K562 (cell line): ENCODE measurements around the gene RPUSD1.

Source experiments
- PPARD ChIP-seq: fragments of 250-450 bp; sonication (Bioruptor Pico); IDR thresholded peaks from 2 replicates; pipeline ENCODE4 v1.8.0; 2022; ENCODE audit warnings: inconsistent platforms, mild to moderate bottlenecking, moderate library complexity
- ZNF766 ChIP-seq: fragments of 200-800 bp; sonication (Bioruptor generic); conservative IDR thresholded peaks from 2 replicates; pipeline ENCODE4 v1.6.1; 2016; ENCODE audit warnings: missing genetic modification characterization, missing compliant biosample characterization
- TF ChIP-seq, protein P1 (sequence below): sonication (generic); formaldehyde crosslinking; IDR thresholded peaks from 2 replicates; pipeline ENCODE4 v1.9.0; 2022; ENCODE audit warnings: mild to moderate bottlenecking, missing genetic modification reagents
- TF ChIP-seq, protein P2 (sequence below), 2 experiments: fragments of 450-650 bp in 1 of 2; IDR thresholded peaks; 2 replicates each; pipeline ENCODE4 v1.6.1; 2011 to 2017; ENCODE audit warnings: low read depth in 2 of 2, antibody characterized with exemption in 1 of 2, borderline replicate concordance in 1 of 2, low read length in 1 of 2, mild to moderate bottlenecking in 1 of 2, mixed read lengths in 1 of 2; ENCODE audit not compliant: control insufficient read depth in 1 of 2

DNA sequence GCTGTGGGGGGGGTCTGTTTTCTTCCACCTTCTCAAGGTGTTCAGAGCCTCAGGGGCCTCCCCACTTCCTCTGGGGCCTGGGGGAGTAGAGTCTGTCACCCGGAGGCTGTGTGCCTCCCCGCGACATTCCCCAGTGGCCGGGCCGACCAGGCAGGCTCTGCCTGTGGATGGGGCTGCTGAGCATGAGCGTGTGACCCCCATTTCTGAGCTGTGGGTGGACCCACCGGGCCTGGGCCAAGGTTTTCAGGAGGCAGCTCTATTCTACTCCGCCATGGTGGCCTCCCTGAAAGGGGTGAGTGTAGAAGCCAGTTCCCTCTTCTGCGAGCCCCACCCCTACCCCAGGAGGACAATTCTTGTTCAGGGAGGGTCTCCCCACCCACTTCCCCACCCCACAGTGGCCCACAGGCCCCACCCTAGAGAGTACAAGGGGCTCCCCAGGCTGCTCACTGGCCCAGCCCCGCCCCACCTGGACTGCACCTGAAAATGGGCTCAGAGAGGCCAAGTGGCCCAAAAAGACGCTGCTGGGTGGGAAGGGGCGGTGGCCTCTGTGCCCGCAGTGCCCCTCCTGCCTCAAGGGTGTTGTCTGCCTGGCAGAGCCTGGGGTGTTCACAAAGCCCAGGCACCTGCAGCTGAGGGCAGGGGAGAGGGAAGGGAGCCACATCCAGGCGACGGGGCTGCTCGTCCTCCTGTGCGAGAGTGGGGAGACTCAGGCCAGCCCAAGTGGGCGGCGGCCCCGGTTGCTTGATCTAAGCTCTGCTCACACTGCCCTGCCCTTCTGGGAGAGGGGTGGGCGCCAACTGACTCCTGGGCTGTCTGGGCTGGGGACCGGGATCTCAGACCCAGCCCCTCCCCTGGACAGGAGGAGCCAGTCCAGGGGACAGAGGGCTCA is 26.3 kb downstream of the RPUSD1 start:
- TF ChIP-seq ZNF766 (CRISPR knock-in tag) (no peak), PPARD (CRISPR knock-in tag) (no peak)
- TF ChIP-seq, protein P1, sequence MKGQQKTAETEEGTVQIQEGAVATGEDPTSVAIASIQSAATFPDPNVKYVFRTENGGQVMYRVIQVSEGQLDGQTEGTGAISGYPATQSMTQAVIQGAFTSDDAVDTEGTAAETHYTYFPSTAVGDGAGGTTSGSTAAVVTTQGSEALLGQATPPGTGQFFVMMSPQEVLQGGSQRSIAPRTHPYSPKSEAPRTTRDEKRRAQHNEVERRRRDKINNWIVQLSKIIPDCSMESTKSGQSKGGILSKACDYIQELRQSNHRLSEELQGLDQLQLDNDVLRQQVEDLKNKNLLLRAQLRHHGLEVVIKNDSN, result no peak
- TF ChIP-seq, protein P2, sequence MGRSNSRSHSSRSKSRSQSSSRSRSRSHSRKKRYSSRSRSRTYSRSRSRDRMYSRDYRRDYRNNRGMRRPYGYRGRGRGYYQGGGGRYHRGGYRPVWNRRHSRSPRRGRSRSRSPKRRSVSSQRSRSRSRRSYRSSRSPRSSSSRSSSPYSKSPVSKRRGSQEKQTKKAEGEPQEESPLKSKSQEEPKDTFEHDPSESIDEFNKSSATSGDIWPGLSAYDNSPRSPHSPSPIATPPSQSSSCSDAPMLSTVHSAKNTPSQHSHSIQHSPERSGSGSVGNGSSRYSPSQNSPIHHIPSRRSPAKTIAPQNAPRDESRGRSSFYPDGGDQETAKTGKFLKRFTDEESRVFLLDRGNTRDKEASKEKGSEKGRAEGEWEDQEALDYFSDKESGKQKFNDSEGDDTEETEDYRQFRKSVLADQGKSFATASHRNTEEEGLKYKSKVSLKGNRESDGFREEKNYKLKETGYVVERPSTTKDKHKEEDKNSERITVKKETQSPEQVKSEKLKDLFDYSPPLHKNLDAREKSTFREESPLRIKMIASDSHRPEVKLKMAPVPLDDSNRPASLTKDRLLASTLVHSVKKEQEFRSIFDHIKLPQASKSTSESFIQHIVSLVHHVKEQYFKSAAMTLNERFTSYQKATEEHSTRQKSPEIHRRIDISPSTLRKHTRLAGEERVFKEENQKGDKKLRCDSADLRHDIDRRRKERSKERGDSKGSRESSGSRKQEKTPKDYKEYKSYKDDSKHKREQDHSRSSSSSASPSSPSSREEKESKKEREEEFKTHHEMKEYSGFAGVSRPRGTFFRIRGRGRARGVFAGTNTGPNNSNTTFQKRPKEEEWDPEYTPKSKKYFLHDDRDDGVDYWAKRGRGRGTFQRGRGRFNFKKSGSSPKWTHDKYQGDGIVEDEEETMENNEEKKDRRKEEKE (IDR thresholded peaks at IDR 0.05; ENCODE audit: borderline replicate concordance in 1 of 2, control insufficient read depth in 1 of 2, low read depth in 2 of 2, low read length in 1 of 2), result no peak
